Ovary (tissue), 3 donors: ENCODE data around the gene LTB4R.

Source experiments
- CTCF ChIP-seq, 3 donors: fragments of 450-650 bp in 2 of 3; fragments of 200-600 bp in 1 of 3; IDR thresholded peaks; one replicate each; pipeline versions ENCODE4 v1.5.1 to v1.8.0; 2016 to 2022; ENCODE audit warnings: antibody characterized with exemption in 3 of 3, mild to moderate bottlenecking in 1 of 3
- EP300 ChIP-seq: sonication (generic); formaldehyde crosslinking; IDR thresholded peaks from one replicate; pipeline ENCODE4 v1.6.1; 2017; ENCODE audit warnings: antibody characterized with exemption
- POLR2A ChIP-seq: fragments of 450-650 bp; IDR thresholded peaks from one replicate; pipeline ENCODE4 v1.6.1; 2017; ENCODE audit warnings: antibody characterized with exemption, mild to moderate bottlenecking, moderate library complexity
- donor health status: DM: no; HTN: no; CAD: no.

- no peak for TF ChIP-seq CTCF (IDR thresholded peaks at IDR 0.05)
- TF ChIP-seq POLR2A, result no peak
- no peak for TF ChIP-seq EP300
Measured at GRCh38 chr14:24273422-24273998, 37.8 kb upstream of the LTB4R start.
